ENCODE results near the gene PDZD2. TPM values are rescaled to one million over a fixed set of nuclear protein-coding genes. Genes with fewer than 3 reads are reported as not detected.

The PDZD2 gene
- total RNA-seq, 1 donor from 2014 or later: 23.3 TPM

DNA sequence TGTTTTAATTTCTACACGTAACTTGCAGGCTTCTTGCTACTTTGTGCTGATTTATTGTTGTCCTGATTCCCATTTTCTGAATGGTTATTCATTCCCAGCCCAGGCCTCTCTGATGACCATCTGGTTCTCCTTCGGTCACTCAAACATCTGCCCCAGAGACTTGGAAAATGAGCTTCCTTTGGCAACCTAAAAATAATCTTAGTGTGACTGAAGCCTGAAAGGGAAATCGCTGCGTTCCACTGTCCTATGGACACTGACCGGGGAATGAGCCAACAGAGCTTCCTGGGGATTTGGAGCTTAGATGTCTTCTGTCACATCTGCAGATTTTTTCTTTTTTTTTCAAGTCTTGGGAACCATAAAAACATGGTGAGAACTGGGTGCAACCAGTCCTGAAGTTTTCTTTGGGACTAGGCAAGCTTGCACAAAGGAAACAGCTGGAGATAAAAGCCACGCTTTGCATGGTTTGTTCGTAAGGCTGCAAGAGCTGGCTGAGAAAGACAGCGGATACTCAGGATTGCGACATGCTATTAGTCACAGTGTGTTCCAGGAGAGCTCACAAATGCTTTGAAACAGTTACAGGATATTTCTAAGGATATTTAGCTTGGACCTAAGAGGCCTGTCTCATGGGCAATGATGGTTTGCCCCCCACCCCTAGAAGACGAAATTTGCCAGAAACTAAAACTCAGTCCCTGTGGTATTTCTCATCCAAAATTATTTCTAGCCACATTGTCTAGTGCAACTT is 389.0 kb downstream of the PDZD2 start:
- peak overlapping the region; percentile 56 for H3K4me3 Mint-ChIP-seq (ENCODE audit: unreplicated experiment)

GRCh38 chr5:32029261-32029660 is 390.3 kb downstream of the PDZD2 start:
- TF ChIP-seq, protein P1, sequence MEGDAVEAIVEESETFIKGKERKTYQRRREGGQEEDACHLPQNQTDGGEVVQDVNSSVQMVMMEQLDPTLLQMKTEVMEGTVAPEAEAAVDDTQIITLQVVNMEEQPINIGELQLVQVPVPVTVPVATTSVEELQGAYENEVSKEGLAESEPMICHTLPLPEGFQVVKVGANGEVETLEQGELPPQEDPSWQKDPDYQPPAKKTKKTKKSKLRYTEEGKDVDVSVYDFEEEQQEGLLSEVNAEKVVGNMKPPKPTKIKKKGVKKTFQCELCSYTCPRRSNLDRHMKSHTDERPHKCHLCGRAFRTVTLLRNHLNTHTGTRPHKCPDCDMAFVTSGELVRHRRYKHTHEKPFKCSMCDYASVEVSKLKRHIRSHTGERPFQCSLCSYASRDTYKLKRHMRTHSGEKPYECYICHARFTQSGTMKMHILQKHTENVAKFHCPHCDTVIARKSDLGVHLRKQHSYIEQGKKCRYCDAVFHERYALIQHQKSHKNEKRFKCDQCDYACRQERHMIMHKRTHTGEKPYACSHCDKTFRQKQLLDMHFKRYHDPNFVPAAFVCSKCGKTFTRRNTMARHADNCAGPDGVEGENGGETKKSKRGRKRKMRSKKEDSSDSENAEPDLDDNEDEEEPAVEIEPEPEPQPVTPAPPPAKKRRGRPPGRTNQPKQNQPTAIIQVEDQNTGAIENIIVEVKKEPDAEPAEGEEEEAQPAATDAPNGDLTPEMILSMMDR (IDR thresholded peaks at IDR 0.05; ENCODE audit: partially characterized antibody, unreplicated experiment): no peak
- no peak overlapping the region for H3K4me3 Mint-ChIP-seq (ENCODE audit: unreplicated experiment)
- H3K36me3 Mint-ChIP-seq (ENCODE audit: unreplicated experiment): peaks cover 4% of the 10 kb centered on the region
- peaks cover 9% of the 10 kb centered on the region for H3K27me3 Mint-ChIP-seq (ENCODE audit: unreplicated experiment)
- H3K27ac Mint-ChIP-seq (ENCODE audit: unreplicated experiment): no peak overlapping the region
- H3K9me3 Mint-ChIP-seq (ENCODE audit: unreplicated experiment): peaks cover 4% of the 10 kb centered on the region
- no peak for DNase-seq
- H3K4me1 Mint-ChIP-seq (ENCODE audit: low read depth, unreplicated experiment): peaks cover 28% of the 10 kb centered on the region

More for the DNA sequence above, 389.0 kb downstream of the PDZD2 start:
- TF ChIP-seq, protein P1 (IDR thresholded peaks at IDR 0.05; ENCODE audit: partially characterized antibody, unreplicated experiment): no peak
- Mint-ChIP-seq H3K27ac (ENCODE audit: unreplicated experiment) (peak overlapping the region; percentile 83), H3K4me1 (ENCODE audit: low read depth, unreplicated experiment) (peaks cover 28% of the 10 kb centered on the region), H3K9me3 (ENCODE audit: unreplicated experiment) (peaks cover 4% of the 10 kb centered on the region), H3K36me3 (ENCODE audit: unreplicated experiment) (peaks cover 4% of the 10 kb centered on the region), H3K27me3 (ENCODE audit: unreplicated experiment) (peaks cover 9% of the 10 kb centered on the region)
- DNase-seq: no peak

- no peak for DNase-seq
- Mint-ChIP-seq H3K9me3 (ENCODE audit: unreplicated experiment) (peaks cover 4% of the 10 kb centered on the region), H3K36me3 (ENCODE audit: unreplicated experiment) (peaks cover 4% of the 10 kb centered on the region), H3K27ac (ENCODE audit: unreplicated experiment) (no peak overlapping the region), H3K4me3 (ENCODE audit: unreplicated experiment) (no peak overlapping the region), H3K27me3 (ENCODE audit: unreplicated experiment) (peaks cover 9% of the 10 kb centered on the region), H3K4me1 (ENCODE audit: low read depth, unreplicated experiment) (peaks cover 28% of the 10 kb centered on the region)
- TF ChIP-seq, protein P1 (IDR thresholded peaks at IDR 0.05; ENCODE audit: partially characterized antibody, unreplicated experiment): no peak
Observed at GRCh38 chr5:32029781-32030180, 390.9 kb downstream of the PDZD2 start.

- peaks cover 9% of the 10 kb centered on the region for H3K27me3 Mint-ChIP-seq (ENCODE audit: unreplicated experiment)
- TF ChIP-seq, protein P1 (IDR thresholded peaks at IDR 0.05; ENCODE audit: partially characterized antibody, unreplicated experiment): no peak
- H3K27ac Mint-ChIP-seq (ENCODE audit: unreplicated experiment): no peak overlapping the region
- peaks cover 28% of the 10 kb centered on the region for H3K4me1 Mint-ChIP-seq (ENCODE audit: low read depth, unreplicated experiment)
- H3K4me3 Mint-ChIP-seq (ENCODE audit: unreplicated experiment): peak overlapping the region; percentile 42
- no peak for DNase-seq
- H3K9me3 Mint-ChIP-seq (ENCODE audit: unreplicated experiment): peaks cover 4% of the 10 kb centered on the region
- peaks cover 4% of the 10 kb centered on the region for H3K36me3 Mint-ChIP-seq (ENCODE audit: unreplicated experiment)
Observed at GRCh38 chr5:32030222-32030621, 391.3 kb downstream of the PDZD2 start.

DNA sequence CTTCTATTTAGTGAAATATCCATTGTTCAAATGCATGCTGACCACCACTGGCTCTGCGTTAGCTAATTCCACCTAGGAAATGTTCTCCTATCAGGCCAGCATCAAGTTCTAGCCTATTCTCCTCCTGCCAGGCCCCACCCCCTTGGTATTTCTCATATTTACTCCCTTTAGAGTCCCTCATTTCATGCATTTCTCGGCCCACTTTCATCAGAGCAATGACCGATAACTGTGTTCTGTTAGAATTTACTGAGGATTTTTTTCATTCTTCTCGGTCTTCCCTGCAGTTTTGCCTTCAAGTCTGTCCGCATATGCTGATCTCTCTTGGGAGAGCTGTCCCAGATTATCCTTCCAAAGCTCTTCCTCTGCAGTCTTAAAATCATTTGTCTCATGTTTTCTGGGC is 391.8 kb downstream of the PDZD2 start:
- no peak for DNase-seq
- Mint-ChIP-seq H3K27ac (ENCODE audit: unreplicated experiment) (peak overlapping the region; percentile 80), H3K9me3 (ENCODE audit: unreplicated experiment) (peaks cover 4% of the 10 kb centered on the region), H3K36me3 (ENCODE audit: unreplicated experiment) (peaks cover 4% of the 10 kb centered on the region), H3K27me3 (ENCODE audit: unreplicated experiment) (peaks cover 9% of the 10 kb centered on the region), H3K4me1 (ENCODE audit: low read depth, unreplicated experiment) (peaks cover 28% of the 10 kb centered on the region), H3K4me3 (ENCODE audit: unreplicated experiment) (peak overlapping the region; percentile 42)
- TF ChIP-seq, protein P1 (IDR thresholded peaks at IDR 0.05; ENCODE audit: partially characterized antibody, unreplicated experiment): no peak

Data from glutamatergic neuron (in vitro differentiated cells).